K562 (cell line): ENCODE data around the gene BOLA3. TPM values are rescaled to one million over a fixed set of nuclear protein-coding genes. Genes with fewer than 3 reads are reported as not detected.

Experiments used
- CHD1 ChIP-seq: fragments of 200-600 bp; sonication (generic); IDR thresholded peaks from one replicate; pipeline ENCODE4 v1.6.1; 2012; ENCODE audit warnings: mild to moderate bottlenecking, moderate library complexity, low read length, inconsistent platforms
- CTCF ChIP-seq, 3 experiments: IDR thresholded peaks in 2 of 3; conservative IDR thresholded peaks in 1 of 3; 2 replicates each; pipeline ENCODE4 v1.5.1; 2011 to 2012; ENCODE audit warnings: low read length in 3 of 3, mild to moderate bottlenecking in 3 of 3, control low read depth in 2 of 3, improper control_type of control experiment in 1 of 3, inconsistent platforms in 1 of 3, low read depth in 1 of 3, mixed read lengths in 1 of 3, moderate library complexity in 1 of 3; ENCODE audit not compliant: insufficient read depth in 2 of 3
- HDAC3 ChIP-seq: fragments of 450-650 bp; IDR thresholded peaks from 2 replicates; pipeline ENCODE4 v1.6.1; 2018; ENCODE audit warnings: borderline replicate concordance, mild to moderate bottlenecking, moderate library complexity; ENCODE audit not compliant: partially characterized antibody
- HINFP ChIP-seq: fragments of 450-650 bp; conservative IDR thresholded peaks from 2 replicates; pipeline ENCODE4 v1.6.1; 2016; ENCODE audit warnings: missing genetic modification characterization, low read depth, mild to moderate bottlenecking, control low read depth, missing compliant biosample characterization
- HNRNPUL1 ChIP-seq: fragments of 200-400 bp; formaldehyde crosslinking; IDR thresholded peaks from 2 replicates; pipeline ENCODE4 v1.6.1; 2017; ENCODE audit warnings: low read length
- MBD1 ChIP-seq: fragments of 250-450 bp; sonication (Bioruptor Pico); IDR thresholded peaks from 2 replicates; pipeline ENCODE4 v1.8.0; 2022; ENCODE audit warnings: inconsistent platforms
- PML ChIP-seq: IDR thresholded peaks from 2 replicates; pipeline ENCODE4 v1.6.1; 2012; ENCODE audit warnings: low read length, inconsistent platforms
- SETDB1 ChIP-seq: IDR thresholded peaks from one replicate; pipeline ENCODE4 v1.6.1; 2012; ENCODE audit warnings: low read length, control low read depth, inconsistent platforms
- SOX6 ChIP-seq: fragments of 450-650 bp; IDR thresholded peaks from 2 replicates; pipeline ENCODE4 v1.6.1; 2014; ENCODE audit warnings: mild to moderate bottlenecking
- TAL1 ChIP-seq: fragments of 450-650 bp; IDR thresholded peaks from 2 replicates; pipeline ENCODE4 v1.6.1; 2016; ENCODE audit warnings: mild to moderate bottlenecking
- TBP ChIP-seq: optimal IDR thresholded peaks from 2 replicates; pipeline ENCODE3; 2011; ENCODE audit warnings: low read depth, low read length, improper control_type of control experiment
- ZFP36 ChIP-seq: fragments of 150-350 bp; IDR thresholded peaks from 2 replicates; pipeline ENCODE4 v1.6.1; 2018; ENCODE audit warnings: low read length, low read depth; ENCODE audit not compliant: partially characterized antibody
- ZHX1 ChIP-seq: fragments of 150-350 bp; conservative IDR thresholded peaks from 2 replicates; pipeline ENCODE4 v1.6.1; 2014; ENCODE audit warnings: low read length
- ZNF655 ChIP-seq: fragments of 250-450 bp; sonication (Bioruptor Pico); IDR thresholded peaks from 2 replicates; pipeline ENCODE4 v1.5.0; 2021
- ZNF696 ChIP-seq: fragments of 250-450 bp; sonication (Bioruptor Pico); conservative IDR thresholded peaks from 2 replicates; pipeline ENCODE4 v1.4.0; 2020; ENCODE audit warnings: mild to moderate bottlenecking, moderate library complexity
- polyA plus RNA-seq, 8 experiments: library from polyadenylated mRNA; depleted of rRNA in 4 of 8; stranded (reverse) in 5 of 8; unstranded in 3 of 8; fragments of >200 nt; fragmentation: Nextera tagmentation in 2 of 8; fragmentation: Illumina TruSeq in 1 of 8; extraction: Ambion mirVana in 2 of 8; extraction: Trizol in 1 of 8; gene quantifications; 2 replicates each; pipeline versions ENCODE4 v1.2.1 to v1.2.3, GENCODE V29; 2011 to 2014; ENCODE audit warnings: inconsistent platforms in 1 of 8, missing spikeins in 1 of 8
- total RNA-seq, 7 experiments: library from RNA; depleted of rRNA in 6 of 7; stranded (reverse); fragments of >200 nt in 6 of 7; fragmentation: Illumina TruSeq in 2 of 7; extraction: Trizol in 2 of 7; gene quantifications; 2 replicates each; pipeline versions ENCODE4 v1.2.1 to v1.2.3, GENCODE V29; 2011 to 2021; ENCODE audit warnings: low replicate concordance in 1 of 7

Gene BOLA3
- total and polyA plus RNA-seq, 9 of the 15 experiments (the other 6 are each of a cell fraction or from before 2014, with no cell fraction given), result 149 to 619 (median 255) TPM

GRCh38 chr2:74147727-74148456 is at the start of gene BOLA3 (continued):
- TF ChIP-seq HINFP (tag), result no peak
- TF ChIP-seq SETDB1, result no peak
- TF ChIP-seq CTCF (IDR thresholded peaks at IDR 0.05 in 2 of 3, conservative IDR thresholded peaks at IDR 0.05 in 1 of 3; ENCODE audit: insufficient read depth in 2 of 3, low read depth in 1 of 3, low read length in 3 of 3), result peak; percentile 68 to 97 (median 88)
- TF ChIP-seq HDAC3, result no peak
- TF ChIP-seq SOX6, result peak; percentile 32; the same call in 1 of the 2 replicates
- TF ChIP-seq CHD1, result no peak
- TF ChIP-seq TAL1, result no peak
- no peak for TF ChIP-seq HNRNPUL1
- no peak for TF ChIP-seq MBD1 (CRISPR knock-in tag)
- peak; percentile 10 for TF ChIP-seq ZFP36
- peak; percentile 64; the same call in 1 of the 2 replicates for TF ChIP-seq PML
- no peak for TF ChIP-seq ZHX1
- TF ChIP-seq ZNF696 (CRISPR knock-in tag), result no peak
- TF ChIP-seq ZNF655 (CRISPR knock-in tag), result no peak
- peak; percentile 74 for TF ChIP-seq TBP
